GM12864 (cell line): ENCODE data around the gene MBD3L1.

Experiments used
- DNase-seq: peaks from one replicate; pipeline ENCODE4 v3.0.0-alpha.2; 2011; ENCODE audit warnings: low read depth
- H3K4me3 ChIP-seq: 2 replicates; pipeline ENCODE4 v1.5.1; 2011; ENCODE audit warnings: mild to moderate bottlenecking, low read depth, low read length, control low read depth
- TF ChIP-seq, protein P1 (sequence below): IDR thresholded peaks from 2 replicates; pipeline ENCODE4 v1.5.1; 2011; ENCODE audit warnings: low read depth, mild to moderate bottlenecking, moderate library complexity, low read length, control low read depth, inconsistent platforms; ENCODE audit errors: missing control alignments

MBD3L1 gene

GRCh38 chr19:8877854-8878705 is 45.9 kb downstream of the MBD3L1 start:
- H3K4me3 ChIP-seq, result no peak overlapping the region
- no peak for DNase-seq
- TF ChIP-seq, protein P1, sequence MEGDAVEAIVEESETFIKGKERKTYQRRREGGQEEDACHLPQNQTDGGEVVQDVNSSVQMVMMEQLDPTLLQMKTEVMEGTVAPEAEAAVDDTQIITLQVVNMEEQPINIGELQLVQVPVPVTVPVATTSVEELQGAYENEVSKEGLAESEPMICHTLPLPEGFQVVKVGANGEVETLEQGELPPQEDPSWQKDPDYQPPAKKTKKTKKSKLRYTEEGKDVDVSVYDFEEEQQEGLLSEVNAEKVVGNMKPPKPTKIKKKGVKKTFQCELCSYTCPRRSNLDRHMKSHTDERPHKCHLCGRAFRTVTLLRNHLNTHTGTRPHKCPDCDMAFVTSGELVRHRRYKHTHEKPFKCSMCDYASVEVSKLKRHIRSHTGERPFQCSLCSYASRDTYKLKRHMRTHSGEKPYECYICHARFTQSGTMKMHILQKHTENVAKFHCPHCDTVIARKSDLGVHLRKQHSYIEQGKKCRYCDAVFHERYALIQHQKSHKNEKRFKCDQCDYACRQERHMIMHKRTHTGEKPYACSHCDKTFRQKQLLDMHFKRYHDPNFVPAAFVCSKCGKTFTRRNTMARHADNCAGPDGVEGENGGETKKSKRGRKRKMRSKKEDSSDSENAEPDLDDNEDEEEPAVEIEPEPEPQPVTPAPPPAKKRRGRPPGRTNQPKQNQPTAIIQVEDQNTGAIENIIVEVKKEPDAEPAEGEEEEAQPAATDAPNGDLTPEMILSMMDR, result no peak

DNA sequence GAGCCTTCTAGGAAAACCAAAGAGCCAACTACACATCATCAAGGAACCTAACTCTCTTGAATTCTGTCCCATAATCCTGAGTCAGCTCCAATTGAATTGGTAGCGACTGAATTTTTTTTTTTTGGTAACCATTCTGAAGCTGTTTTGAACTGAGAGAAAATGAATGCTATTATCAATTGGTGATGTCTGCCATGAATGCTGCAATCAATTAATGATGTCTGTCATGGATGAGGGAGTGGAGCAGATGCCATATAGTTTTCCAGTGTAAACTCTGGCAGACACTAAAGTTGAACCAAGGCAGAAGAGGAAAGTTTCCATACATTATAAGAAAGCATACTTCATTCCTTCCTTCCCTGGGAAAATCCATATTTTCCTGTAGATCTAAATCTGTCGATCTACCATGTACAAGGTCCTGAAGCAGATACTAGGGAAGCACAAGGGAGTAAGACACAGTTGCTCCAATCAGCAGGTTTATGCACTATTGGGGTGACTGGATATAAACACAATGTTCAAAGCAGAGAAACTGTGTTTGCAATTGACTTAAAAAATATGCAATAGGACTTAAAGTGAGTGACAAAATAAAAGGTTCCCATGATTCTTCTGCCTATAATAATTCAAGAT is 48.8 kb downstream of the MBD3L1 start:
- TF ChIP-seq, protein P1, result no peak
- no peak overlapping the region for H3K4me3 ChIP-seq
- no peak for DNase-seq

DNA sequence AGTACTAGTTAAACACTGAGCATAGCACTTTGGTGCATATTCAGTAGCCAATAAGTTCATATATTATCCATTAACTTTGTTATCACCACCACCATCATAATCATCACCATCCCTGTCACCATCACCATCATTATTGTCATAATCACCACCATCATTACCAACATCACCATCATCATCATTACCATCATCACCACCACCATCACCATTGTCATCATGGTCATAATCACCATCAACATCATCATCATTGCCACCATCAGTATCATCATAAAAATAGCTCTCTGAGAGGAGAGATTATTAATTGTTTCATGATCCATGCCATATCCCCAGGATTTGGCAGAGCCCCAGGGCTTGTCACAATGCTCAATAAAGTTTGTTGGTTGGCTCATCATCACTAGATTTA is 49.3 kb downstream of the MBD3L1 start:
- TF ChIP-seq, protein P1, result no peak
- no peak overlapping the region for H3K4me3 ChIP-seq
- no peak for DNase-seq

GRCh38 chr19:8884416-8884815 is 52.2 kb downstream of the MBD3L1 start:
- no peak for DNase-seq
- no peak overlapping the region for H3K4me3 ChIP-seq
- TF ChIP-seq, protein P1, result no peak

DNA sequence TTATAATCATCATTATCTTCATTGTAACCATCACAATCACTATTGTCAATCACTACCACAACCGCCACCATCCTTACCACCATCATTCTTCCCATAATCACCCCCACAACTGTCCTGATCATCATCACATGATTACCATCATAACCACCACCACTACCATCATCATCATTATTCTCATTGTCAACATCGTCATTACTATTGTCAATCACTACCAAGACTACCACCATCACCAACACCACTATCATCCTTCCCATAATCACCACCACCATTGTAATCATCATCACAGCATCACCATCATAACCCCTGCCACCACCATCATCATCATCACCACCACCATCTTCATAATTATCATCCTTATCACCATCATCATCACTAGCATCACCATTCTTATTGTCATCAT is 55.2 kb downstream of the MBD3L1 start:
- no peak overlapping the region for H3K4me3 ChIP-seq
- TF ChIP-seq, protein P1, result no peak

DNA sequence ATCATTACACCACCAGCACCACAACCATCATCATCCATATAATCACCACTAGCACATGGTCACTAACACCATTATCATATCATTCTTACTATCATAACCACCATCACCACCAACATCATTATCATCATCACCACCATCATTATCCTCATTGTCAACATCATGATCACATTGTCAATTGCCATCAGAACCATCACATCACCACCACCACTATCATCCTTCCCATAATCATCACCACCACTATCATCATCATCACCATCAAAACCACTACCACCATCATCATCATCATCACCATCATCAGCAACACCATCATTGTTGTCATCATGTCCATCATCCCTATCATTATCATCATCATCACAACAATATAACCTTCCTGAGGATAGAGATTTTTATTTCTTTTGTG is 58.1 kb downstream of the MBD3L1 start:
- H3K4me3 ChIP-seq, result no peak overlapping the region
- TF ChIP-seq, protein P1, result no peak

More for the DNA sequence above, 55.2 kb downstream of the MBD3L1 start:
- no peak for DNase-seq

More for the DNA sequence above, 58.1 kb downstream of the MBD3L1 start:
- DNase-seq, result no peak
